Fibroblast of mammary gland (primary cell): Measurements from ENCODE around the gene SLC44A5.
"Not testable (repeated sequence)": the region's sequence is repeated elsewhere in the genome, so short reads cannot be mapped to it uniquely, and the experiment has no call there.

Source experiments
- DNase-seq: peaks from one replicate; pipeline ENCODE4 v3.0.0-alpha.2; 2010; ENCODE audit warnings: low read depth
- H3K4me3 ChIP-seq: 2 replicates; pipeline ENCODE4 v1.5.1; 2011; ENCODE audit warnings: low read depth, mild to moderate bottlenecking, low read length, moderate library complexity; ENCODE audit not compliant: control insufficient read depth
- TF ChIP-seq, protein P1 (sequence below): conservative IDR thresholded peaks from 2 replicates; pipeline ENCODE4 v1.5.1; 2011; ENCODE audit warnings: low read depth, low read length, inconsistent platforms; ENCODE audit not compliant: control insufficient read depth, insufficient read depth

The SLC44A5 gene

DNA sequence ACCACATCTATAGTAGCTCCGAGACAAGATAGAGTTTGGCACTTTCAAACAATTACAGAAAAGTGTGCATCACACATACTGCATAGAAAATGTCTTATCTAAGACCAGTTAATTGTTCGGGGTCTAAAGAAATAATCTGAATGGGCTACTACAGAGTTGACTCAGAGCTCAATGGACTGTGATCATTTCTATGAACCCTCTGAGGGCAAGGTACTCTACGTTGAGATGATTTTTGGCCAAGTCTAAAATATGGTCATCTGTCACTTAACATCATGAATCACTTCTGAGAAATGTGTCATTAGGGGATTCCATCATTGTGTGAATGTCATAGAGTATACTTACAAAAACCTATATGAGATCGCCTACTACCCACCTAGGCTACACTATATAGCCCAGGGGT is 123.5 kb downstream of the SLC44A5 start:
- no peak for DNase-seq
- H3K4me3 ChIP-seq = no peak overlapping the region
- TF ChIP-seq, protein P1, sequence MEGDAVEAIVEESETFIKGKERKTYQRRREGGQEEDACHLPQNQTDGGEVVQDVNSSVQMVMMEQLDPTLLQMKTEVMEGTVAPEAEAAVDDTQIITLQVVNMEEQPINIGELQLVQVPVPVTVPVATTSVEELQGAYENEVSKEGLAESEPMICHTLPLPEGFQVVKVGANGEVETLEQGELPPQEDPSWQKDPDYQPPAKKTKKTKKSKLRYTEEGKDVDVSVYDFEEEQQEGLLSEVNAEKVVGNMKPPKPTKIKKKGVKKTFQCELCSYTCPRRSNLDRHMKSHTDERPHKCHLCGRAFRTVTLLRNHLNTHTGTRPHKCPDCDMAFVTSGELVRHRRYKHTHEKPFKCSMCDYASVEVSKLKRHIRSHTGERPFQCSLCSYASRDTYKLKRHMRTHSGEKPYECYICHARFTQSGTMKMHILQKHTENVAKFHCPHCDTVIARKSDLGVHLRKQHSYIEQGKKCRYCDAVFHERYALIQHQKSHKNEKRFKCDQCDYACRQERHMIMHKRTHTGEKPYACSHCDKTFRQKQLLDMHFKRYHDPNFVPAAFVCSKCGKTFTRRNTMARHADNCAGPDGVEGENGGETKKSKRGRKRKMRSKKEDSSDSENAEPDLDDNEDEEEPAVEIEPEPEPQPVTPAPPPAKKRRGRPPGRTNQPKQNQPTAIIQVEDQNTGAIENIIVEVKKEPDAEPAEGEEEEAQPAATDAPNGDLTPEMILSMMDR = no peak

DNA sequence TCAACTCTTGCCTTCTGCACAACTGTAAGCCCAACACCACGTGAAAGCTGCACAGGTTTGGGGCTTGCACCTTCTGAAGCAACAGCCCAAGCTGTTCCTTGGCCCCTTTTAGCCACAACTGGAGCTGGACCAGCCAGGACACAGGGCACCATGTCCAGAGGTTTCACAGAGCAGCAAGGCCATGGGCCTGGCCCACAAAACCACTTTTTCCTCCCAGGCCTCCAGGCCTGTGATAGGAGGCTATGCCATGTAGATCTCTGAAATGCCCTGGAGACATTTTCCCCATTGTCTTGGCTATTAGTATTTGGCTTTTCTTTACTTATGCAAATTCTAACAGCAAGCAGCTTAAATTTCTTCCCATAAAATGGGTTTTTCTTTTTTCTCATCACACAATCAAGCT is 126.1 kb downstream of the SLC44A5 start:
- TF ChIP-seq, protein P1 = no peak
- no peak for DNase-seq
- H3K4me3 ChIP-seq = no peak overlapping the region

DNA sequence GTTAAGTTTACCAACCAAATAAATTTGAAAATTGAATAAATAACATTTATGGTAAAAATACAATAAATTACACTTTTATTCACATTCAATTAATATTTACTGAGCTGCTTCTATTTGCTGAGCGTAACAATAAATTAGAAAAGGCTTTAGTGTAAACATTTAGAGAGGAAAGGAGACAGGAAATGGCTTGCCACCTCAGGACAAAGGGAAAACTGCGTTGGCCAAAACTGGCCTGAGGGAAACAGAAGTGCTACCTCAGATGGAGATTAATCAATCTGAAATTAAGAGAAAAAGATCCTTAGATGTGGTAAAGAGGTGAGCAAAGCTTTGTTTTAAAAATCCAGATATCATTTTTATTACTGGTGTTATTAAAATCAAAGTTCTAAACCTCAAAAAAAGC is 128.0 kb downstream of the SLC44A5 start:
- no peak overlapping the region for H3K4me3 ChIP-seq
- TF ChIP-seq, protein P1 = no peak
- DNase-seq = no peak

DNA sequence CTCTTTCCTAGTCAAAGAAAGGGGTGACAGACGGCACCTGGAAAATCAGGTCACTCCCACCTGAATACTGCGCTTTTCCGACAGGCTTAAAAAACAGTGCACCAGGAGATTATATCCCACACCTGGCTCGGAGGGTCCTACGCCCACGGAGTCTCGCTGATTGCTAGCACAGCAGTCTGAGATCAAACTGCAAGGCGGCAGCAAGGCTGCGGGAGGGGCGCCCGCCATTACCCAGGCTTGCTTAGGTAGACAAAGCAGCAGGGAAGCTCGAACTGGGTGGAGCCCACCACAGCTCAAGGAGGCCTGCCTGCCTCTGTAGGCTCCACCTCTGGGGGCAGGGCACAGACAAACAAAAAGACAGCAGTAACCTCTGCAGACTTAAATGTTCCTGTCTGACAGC is 134.4 kb downstream of the SLC44A5 start:
- not testable (repeated sequence) for H3K4me3 ChIP-seq, DNase-seq

DNA sequence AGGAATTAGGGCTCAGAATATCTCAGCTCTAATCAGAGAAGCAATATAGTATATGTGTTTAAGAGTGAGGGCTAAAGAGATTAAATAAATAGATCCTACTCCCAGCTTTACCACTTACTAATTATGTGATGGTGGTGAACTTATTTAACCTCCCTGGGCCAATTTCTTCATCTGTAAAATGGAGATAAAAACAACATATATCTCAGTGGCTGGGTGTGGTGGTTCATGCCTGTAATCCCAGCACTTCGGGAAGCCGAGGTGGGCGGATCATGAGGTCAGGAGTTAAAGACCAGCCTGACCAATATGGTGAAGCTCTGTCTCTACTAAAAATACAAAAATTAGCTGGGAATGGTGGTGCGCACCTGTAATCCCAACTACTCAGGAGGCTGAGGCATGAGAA is 135.2 kb downstream of the SLC44A5 start:
- DNase-seq = no peak
- no peak overlapping the region for H3K4me3 ChIP-seq
- TF ChIP-seq, protein P1 = no peak

DNA sequence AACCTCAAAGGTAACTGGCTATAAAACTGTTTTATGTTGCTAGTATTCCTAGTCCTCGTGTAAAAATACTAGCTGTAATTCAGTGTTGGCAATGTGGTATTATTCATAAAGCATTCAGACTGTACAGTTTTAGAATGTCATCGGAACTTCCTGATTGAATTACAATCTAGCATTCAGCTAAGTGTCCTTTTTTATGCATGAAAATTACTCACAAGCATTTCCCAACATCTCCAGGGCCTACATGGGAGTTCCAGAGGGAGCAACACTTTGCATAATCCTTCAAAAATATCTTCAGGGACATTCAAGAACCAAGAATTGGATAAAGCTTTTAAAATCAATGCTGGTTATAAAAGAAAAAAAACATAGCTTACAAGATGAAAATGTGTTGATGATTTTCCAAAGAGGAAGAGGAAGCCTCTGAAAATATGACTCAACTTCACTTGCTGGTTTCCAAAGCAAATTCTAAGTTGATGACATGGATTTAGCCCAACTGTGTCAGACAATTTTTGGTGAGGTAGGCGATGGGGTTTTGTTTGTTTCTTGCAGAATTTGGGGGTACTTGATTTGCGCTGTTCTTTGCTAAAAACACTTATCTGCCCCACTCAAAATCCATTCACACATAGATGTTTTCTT is 137.8 kb downstream of the SLC44A5 start:
- DNase-seq = no peak
- TF ChIP-seq, protein P1 = no peak
- H3K4me3 ChIP-seq = no peak overlapping the region

DNA sequence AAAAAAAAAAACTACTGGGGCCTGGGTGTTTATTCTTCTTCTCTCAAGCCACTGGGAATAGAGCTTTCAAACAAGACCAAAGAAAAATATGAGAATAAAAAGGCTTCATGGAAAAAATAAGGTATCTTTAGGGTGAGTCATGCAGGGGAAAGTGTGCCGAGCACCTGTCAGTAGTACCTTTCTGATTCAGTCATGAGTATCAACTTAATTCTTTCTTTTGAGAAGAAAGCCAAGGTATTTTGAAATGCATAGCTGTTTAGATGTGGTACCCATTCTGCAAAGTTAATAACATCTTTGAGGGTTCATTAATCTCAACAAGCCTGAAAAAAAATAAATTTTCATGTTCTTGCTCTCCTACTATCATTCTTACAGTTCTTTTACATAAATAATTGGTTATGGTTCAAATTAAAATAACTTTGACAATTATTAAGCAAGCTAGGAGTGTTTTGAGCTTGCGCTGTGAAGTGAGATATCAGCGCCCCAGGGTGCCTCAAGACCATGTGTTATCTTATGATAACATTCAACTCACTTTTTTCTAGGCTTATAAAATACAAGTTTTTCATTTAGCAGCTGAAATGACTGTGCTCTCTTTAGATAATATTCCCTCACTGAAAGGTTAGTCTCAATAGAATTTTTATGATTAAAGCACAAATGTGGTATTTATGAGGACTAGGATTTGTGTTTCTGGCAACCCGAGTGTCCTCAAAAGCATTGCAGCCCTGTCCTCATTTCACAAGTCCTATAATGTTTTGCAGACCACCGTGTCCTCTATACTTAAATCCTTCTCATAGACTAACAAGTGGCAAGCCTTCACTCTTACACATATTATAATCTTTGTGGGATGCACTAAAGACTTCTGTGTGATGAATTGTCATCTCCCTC is 138.6 kb downstream of the SLC44A5 start:
- no peak for DNase-seq
- TF ChIP-seq, protein P1 = no peak
- no peak overlapping the region for H3K4me3 ChIP-seq
